ENCODE measurements around the gene AURKAIP1. TPM values are rescaled to one million over a fixed set of nuclear protein-coding genes. Genes with fewer than 3 reads are reported as not detected.
A peak's percentile ranks its signal among the peaks of the same experiment; 100 is the strongest.

The AURKAIP1 gene
- total and polyA plus RNA-seq, 9 of the 15 experiments (the other 6 are each of a cell fraction or from before 2014, with no cell fraction given), result 7.8 to 478 (median 92.0) TPM

- peak; percentile 54 for TF ChIP-seq TBP (optimal IDR thresholded peaks at IDR 0.05; ENCODE audit: low read depth, low read length)
- no peak for TF ChIP-seq GATAD2A (IDR thresholded peaks at IDR 0.05)
- 0 out of 2 replicates have a peak, but pooled peaks have one; percentile 39 for TF ChIP-seq ERF (CRISPR knock-in tag; IDR thresholded peaks at IDR 0.05)
- TF ChIP-seq ZNF282 (CRISPR knock-in tag; IDR thresholded peaks at IDR 0.05), result 0 out of 2 replicates have a peak, but pooled peaks have one; percentile 76
- TF ChIP-seq SIRT6 (IDR thresholded peaks at IDR 0.05; ENCODE audit: low read depth, low read length), result no peak
- peak; percentile 54; the same call in 1 of the 2 replicates for TF ChIP-seq THAP12 (CRISPR knock-in tag; IDR thresholded peaks at IDR 0.05)
- no peak for TF ChIP-seq XRCC4 (IDR thresholded peaks at IDR 0.05; ENCODE audit: extremely low read depth, insufficient read depth, insufficient read length)
- TF ChIP-seq ZKSCAN1 (IDR thresholded peaks at IDR 0.05; ENCODE audit: low read depth, low read length), result peak; percentile 3; the same call in 1 of the 2 replicates
- TF ChIP-seq ZNF551 (CRISPR knock-in tag; IDR thresholded peaks at IDR 0.05), result no peak
- peak; percentile 73 for TF ChIP-seq ELF1 (tag; IDR thresholded peaks at IDR 0.05)
- TF ChIP-seq ARID3A (IDR thresholded peaks at IDR 0.05; ENCODE audit: borderline replicate concordance, low read depth, low read length), result no peak
- TF ChIP-seq SLC30A9 (CRISPR knock-in tag; IDR thresholded peaks at IDR 0.05), result no peak
- TF ChIP-seq ZBTB34 (CRISPR knock-in tag; IDR thresholded peaks at IDR 0.05), result no peak
- peak; percentile 52 for TF ChIP-seq SMAD1 (IDR thresholded peaks at IDR 0.05; ENCODE audit: low read depth, low read length, partially characterized antibody)
- TF ChIP-seq TAL1 (IDR thresholded peaks at IDR 0.05), result no peak
- TF ChIP-seq NKRF (IDR thresholded peaks at IDR 0.05; ENCODE audit: borderline replicate concordance), result peak; percentile 42; the same call in 1 of the 2 replicates
- 0 out of 2 replicates have a peak, but pooled peaks have one; percentile 14 for TF ChIP-seq ZNF511 (CRISPR knock-in tag; IDR thresholded peaks at IDR 0.05)
- no peak for TF ChIP-seq CREB1 (IDR thresholded peaks at IDR 0.05)
- peak; percentile 52; the same call in 1 of the 2 replicates for TF ChIP-seq CREB1 (CRISPR knock-in tag; IDR thresholded peaks at IDR 0.05)
These were observed 50.3 kb downstream of the AURKAIP1 start, which contains the start of the genes CPTP and INTS11 (continued) for GRCh38 chr1:1324524-1325287.

Data from K562 (cell line).